Measurements from ENCODE around the gene RALGPS2. TPM values are rescaled to one million over a fixed set of nuclear protein-coding genes. Genes with fewer than 3 reads are reported as not detected.

Gene RALGPS2
- total and polyA plus RNA-seq, 2 donors from 2014 or later = 3.6 to 32.8 TPM

DNA sequence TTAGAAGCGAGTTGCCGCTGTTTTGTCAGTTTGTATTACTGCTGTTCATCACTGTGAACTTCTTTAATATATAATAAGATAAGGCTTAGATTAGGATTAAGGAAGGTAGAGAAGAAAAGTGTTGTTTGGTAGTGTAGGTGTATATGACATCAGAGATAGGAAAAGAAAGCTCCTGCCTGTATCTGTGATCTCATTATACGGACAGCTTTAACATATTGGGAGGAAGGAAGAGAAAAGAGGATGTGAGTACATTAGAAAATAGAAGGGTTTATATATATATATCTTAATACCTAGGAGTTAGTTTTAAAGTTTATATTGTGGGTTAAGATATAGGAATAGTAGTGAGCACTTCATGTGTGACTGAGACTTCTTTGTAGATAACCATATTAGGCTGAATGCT, 71.0 kb downstream of the RALGPS2 start:
- Histone ChIP-seq H3K36me3 (ENCODE audit: control insufficient read depth in 2 of 3, insufficient read depth in 3 of 3, low read length in 3 of 3) (no peaks in the 10 kb centered on the region), H3K9me3 (ENCODE audit: control insufficient read depth in 2 of 3, insufficient read depth in 1 of 3, low read length in 3 of 3) (no peaks in the 10 kb centered on the region), H3K4me1 (ENCODE audit: control insufficient read depth in 2 of 3, insufficient read depth in 2 of 3, low read depth in 1 of 3, low read length in 3 of 3) (no peaks in the 10 kb centered on the region), H3K27me3 (ENCODE audit: control insufficient read depth, insufficient read depth, low read length) (no peaks in the 10 kb centered on the region), H3K27ac (ENCODE audit: low read depth in 2 of 2, low read length in 2 of 2) (no peak overlapping the region), H3K9ac (ENCODE audit: low read length in 3 of 3) (no peak overlapping the region), H3K4me3 (ENCODE audit: low read length in 3 of 3) (no peak overlapping the region)
- FAIRE-seq (no peak), DNase-seq (no peak)
- TF ChIP-seq, protein P1, sequence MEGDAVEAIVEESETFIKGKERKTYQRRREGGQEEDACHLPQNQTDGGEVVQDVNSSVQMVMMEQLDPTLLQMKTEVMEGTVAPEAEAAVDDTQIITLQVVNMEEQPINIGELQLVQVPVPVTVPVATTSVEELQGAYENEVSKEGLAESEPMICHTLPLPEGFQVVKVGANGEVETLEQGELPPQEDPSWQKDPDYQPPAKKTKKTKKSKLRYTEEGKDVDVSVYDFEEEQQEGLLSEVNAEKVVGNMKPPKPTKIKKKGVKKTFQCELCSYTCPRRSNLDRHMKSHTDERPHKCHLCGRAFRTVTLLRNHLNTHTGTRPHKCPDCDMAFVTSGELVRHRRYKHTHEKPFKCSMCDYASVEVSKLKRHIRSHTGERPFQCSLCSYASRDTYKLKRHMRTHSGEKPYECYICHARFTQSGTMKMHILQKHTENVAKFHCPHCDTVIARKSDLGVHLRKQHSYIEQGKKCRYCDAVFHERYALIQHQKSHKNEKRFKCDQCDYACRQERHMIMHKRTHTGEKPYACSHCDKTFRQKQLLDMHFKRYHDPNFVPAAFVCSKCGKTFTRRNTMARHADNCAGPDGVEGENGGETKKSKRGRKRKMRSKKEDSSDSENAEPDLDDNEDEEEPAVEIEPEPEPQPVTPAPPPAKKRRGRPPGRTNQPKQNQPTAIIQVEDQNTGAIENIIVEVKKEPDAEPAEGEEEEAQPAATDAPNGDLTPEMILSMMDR (IDR thresholded peaks at IDR 0.05; ENCODE audit: borderline replicate concordance, extremely low read depth, insufficient read depth) = no peak
- intact Hi-C loops (cut with DNase I) = no loop called here

- no peaks in the 10 kb centered on the region for H3K36me3 ChIP-seq (ENCODE audit: control insufficient read depth in 2 of 3, insufficient read depth in 3 of 3, low read length in 3 of 3)
- no peak overlapping the region for H3K27ac ChIP-seq (ENCODE audit: low read depth in 2 of 2, low read length in 2 of 2)
- no peaks in the 10 kb centered on the region for H3K9me3 ChIP-seq (ENCODE audit: control insufficient read depth in 2 of 3, insufficient read depth in 1 of 3, low read length in 3 of 3)
- H3K9ac ChIP-seq (ENCODE audit: low read length in 3 of 3) = no peak overlapping the region
- FAIRE-seq = no peak
- intact Hi-C loops (cut with DNase I) = no loop called here
- no peaks in the 10 kb centered on the region for H3K27me3 ChIP-seq (ENCODE audit: control insufficient read depth, insufficient read depth, low read length)
- no peak overlapping the region for H3K4me3 ChIP-seq (ENCODE audit: low read length in 3 of 3)
- TF ChIP-seq, protein P1 (IDR thresholded peaks at IDR 0.05; ENCODE audit: borderline replicate concordance, extremely low read depth, insufficient read depth) = no peak
- H3K4me1 ChIP-seq (ENCODE audit: control insufficient read depth in 2 of 3, insufficient read depth in 2 of 3, low read depth in 1 of 3, low read length in 3 of 3) = no peaks in the 10 kb centered on the region
- no peak for DNase-seq
These were observed 72.5 kb downstream of the RALGPS2 start for GRCh38 chr1:178797590-178797989.

DNA sequence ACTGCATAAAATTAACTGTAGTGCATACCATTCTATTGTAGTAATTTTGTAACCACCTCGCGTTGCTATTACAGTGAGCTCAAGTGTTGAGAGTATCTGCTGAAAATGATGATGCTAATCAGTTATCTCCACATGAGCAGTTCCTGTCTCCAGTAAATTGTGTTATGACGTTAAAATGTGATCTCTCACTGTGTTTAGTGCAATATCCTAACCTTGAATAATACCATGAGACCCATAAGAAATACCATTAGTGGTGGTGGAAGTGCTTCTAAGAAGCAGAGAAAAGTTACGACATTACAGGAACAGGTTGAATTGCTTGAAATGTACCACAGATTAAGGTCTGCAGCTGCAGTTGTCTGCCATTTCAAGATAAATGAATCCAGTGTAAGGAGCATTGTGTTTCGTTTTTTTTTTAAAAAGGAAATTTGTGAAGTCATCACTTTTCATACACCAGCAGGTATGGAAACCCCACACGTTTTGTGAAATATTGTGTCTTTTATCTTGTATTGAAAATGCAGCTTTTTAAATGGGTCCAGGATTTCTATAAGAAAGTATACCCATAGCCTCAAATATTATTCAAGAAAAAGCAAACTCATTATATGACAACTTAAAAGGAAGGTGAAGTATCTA, 73.3 kb downstream of the RALGPS2 start:
- Histone ChIP-seq H3K9me3 (ENCODE audit: control insufficient read depth in 2 of 3, insufficient read depth in 1 of 3, low read length in 3 of 3) (no peaks in the 10 kb centered on the region), H3K36me3 (ENCODE audit: control insufficient read depth in 2 of 3, insufficient read depth in 3 of 3, low read length in 3 of 3) (no peaks in the 10 kb centered on the region), H3K4me3 (ENCODE audit: low read length in 3 of 3) (no peak overlapping the region), H3K27ac (ENCODE audit: low read depth in 2 of 2, low read length in 2 of 2) (no peak overlapping the region), H3K27me3 (ENCODE audit: control insufficient read depth, insufficient read depth, low read length) (no peaks in the 10 kb centered on the region), H3K9ac (ENCODE audit: low read length in 3 of 3) (no peak overlapping the region), H3K4me1 (ENCODE audit: control insufficient read depth in 2 of 3, insufficient read depth in 2 of 3, low read depth in 1 of 3, low read length in 3 of 3) (no peaks in the 10 kb centered on the region)
- intact Hi-C loops (cut with DNase I) = no loop called here
- no peak for FAIRE-seq
- TF ChIP-seq, protein P1 (IDR thresholded peaks at IDR 0.05; ENCODE audit: borderline replicate concordance, extremely low read depth, insufficient read depth) = no peak
- peak in 1 of 5 donors; percentile 1 for DNase-seq

GRCh38 chr1:178802873-178803272, 77.8 kb downstream of the RALGPS2 start:
- no peak overlapping the region for H3K4me3 ChIP-seq (ENCODE audit: low read length in 3 of 3)
- DNase-seq (no peak), FAIRE-seq (no peak)
- no peak overlapping the region for H3K9ac ChIP-seq (ENCODE audit: low read length in 3 of 3)
- no peaks in the 10 kb centered on the region for H3K9me3 ChIP-seq (ENCODE audit: control insufficient read depth in 2 of 3, insufficient read depth in 1 of 3, low read length in 3 of 3)
- no peaks in the 10 kb centered on the region for H3K27me3 ChIP-seq (ENCODE audit: control insufficient read depth, insufficient read depth, low read length)
- intact Hi-C loops (cut with DNase I) = no loop called here
- no peak overlapping the region for H3K27ac ChIP-seq (ENCODE audit: low read depth in 2 of 2, low read length in 2 of 2)
- no peaks in the 10 kb centered on the region for H3K36me3 ChIP-seq (ENCODE audit: control insufficient read depth in 2 of 3, insufficient read depth in 3 of 3, low read length in 3 of 3)
- TF ChIP-seq, protein P1 (IDR thresholded peaks at IDR 0.05; ENCODE audit: borderline replicate concordance, extremely low read depth, insufficient read depth) = no peak
- no peaks in the 10 kb centered on the region for H3K4me1 ChIP-seq (ENCODE audit: control insufficient read depth in 2 of 3, insufficient read depth in 2 of 3, low read depth in 1 of 3, low read length in 3 of 3)
